Measurements from ENCODE around the gene UMAD1.

- TF ChIP-seq CTCF (IDR thresholded peaks at IDR 0.05) (no peak), POLR2A (IDR thresholded peaks at IDR 0.05) (no peak)
These were observed 64.3 kb downstream of the UMAD1 start for GRCh38 chr7:7704867-7705266.

All from testis (tissue), 2 donors.